Measurements from ENCODE around the gene TRAF1.

TRAF1 gene

GRCh38 chr9:120898396-120898795 lies 28.2 kb downstream of the TRAF1 start:
- H3K27ac ChIP-seq, result no peak overlapping the region
- no peak for DNase-seq (ENCODE audit: low spot score)
- ChIA-PET POLR2A (ENCODE audit: low non-redundant PET) (no interaction called here), CTCF (no interaction called here)
- no peak for TF ChIP-seq CTCF (conservative IDR thresholded peaks at IDR 0.05; ENCODE audit: low read depth)

GRCh38 chr9:120895951-120896350 lies 30.6 kb downstream of the TRAF1 start:
- CTCF ChIA-PET, result interaction anchor here (0.6 kb wide), 1 partner anchor 235 kb away, joined by 5 read pairs; no protein-coding TSS in a partner anchor
- H3K27ac ChIP-seq, result no peak overlapping the region
- no peak for TF ChIP-seq CTCF (conservative IDR thresholded peaks at IDR 0.05; ENCODE audit: low read depth)
- POLR2A ChIA-PET (ENCODE audit: low non-redundant PET), result interaction anchor here (0.6 kb wide), 1 partner anchor 33 kb away, joined by 3 read pairs; no protein-coding TSS in a partner anchor
- no peak for DNase-seq (ENCODE audit: low spot score)

GRCh38 chr9:120894321-120895148 lies 32.1 kb downstream of the TRAF1 start:
- no peak overlapping the region for H3K27ac ChIP-seq
- POLR2A ChIA-PET (ENCODE audit: low non-redundant PET), result no interaction called here
- DNase-seq (ENCODE audit: low spot score), result no peak
- CTCF ChIA-PET, result interaction anchor here (0.6 kb wide), 1 partner anchor 16 kb away, joined by 3 read pairs; no protein-coding TSS in a partner anchor
- TF ChIP-seq CTCF (conservative IDR thresholded peaks at IDR 0.05; ENCODE audit: low read depth), result no peak

GRCh38 chr9:120893611-120894307 lies 32.8 kb downstream of the TRAF1 start:
- H3K27ac ChIP-seq, result no peak overlapping the region
- POLR2A ChIA-PET (ENCODE audit: low non-redundant PET), result no interaction called here
- CTCF ChIA-PET, result no interaction called here
- TF ChIP-seq CTCF (conservative IDR thresholded peaks at IDR 0.05; ENCODE audit: low read depth), result no peak
- DNase-seq (ENCODE audit: low spot score), result no peak

GRCh38 chr9:120892748-120893610 lies 33.6 kb downstream of the TRAF1 start:
- ChIA-PET POLR2A (ENCODE audit: low non-redundant PET) (no interaction called here), CTCF (interaction anchor here (0.5 to 0.6 kb wide), 2 partner anchors 59 to 188 kb away, joined by 3 to 4 read pairs; no protein-coding TSS in a partner anchor)
- DNase-seq (ENCODE audit: low spot score), result peak; percentile 78
- H3K27ac ChIP-seq, result no peak overlapping the region
- no peak for TF ChIP-seq CTCF (conservative IDR thresholded peaks at IDR 0.05; ENCODE audit: low read depth)
